ENCODE results near the gene MAN1A1.

DNA sequence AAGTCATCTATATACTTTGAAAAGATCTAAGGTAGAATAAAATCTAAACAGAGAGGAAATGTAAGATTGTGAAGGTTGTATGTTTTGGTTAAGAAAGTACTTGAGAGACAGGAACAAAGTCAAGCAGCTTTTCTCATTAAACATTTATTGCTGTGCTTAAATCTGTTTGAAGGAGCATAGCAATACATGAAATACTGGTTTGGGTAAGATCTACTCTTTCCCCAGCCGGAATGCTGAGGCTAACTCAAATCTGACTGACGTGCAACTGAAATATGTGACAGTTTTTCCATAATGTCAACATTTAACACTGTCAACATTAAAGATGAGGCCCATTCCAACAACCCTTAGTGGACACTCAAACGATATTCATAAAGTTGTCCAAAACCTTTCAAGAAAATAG is 59.9 kb downstream of the MAN1A1 start:
- TF ChIP-seq POLR2AphosphoS5 (IDR thresholded peaks at IDR 0.05; ENCODE audit: borderline replicate concordance, low read depth, low read length) (no peak), FOXP2 (optimal IDR thresholded peaks at IDR 0.05; ENCODE audit: control extremely low read depth, extremely low read length, insufficient read depth) (no peak), EZH2 (IDR thresholded peaks at IDR 0.05) (no peak)

Measured in SK-N-MC (cell line).